Tibial artery (tissue), 4 donors: Measurements from ENCODE around the gene FIGLA.

Experiments used
- DNase-seq, 2 donors: peaks; one replicate each; pipeline ENCODE4 v3.0.0-alpha.2; 2019
- H3K27ac ChIP-seq, 2 donors: fragments of 200-600 bp; sonication (generic) in 1 of 2; 1 replicate in 1 of 2; 2 replicates in 1 of 2; pipeline ENCODE4 v1.5.1; 2018 to 2019; ENCODE audit warnings: mild to moderate bottlenecking in 1 of 2
- H3K27me3 ChIP-seq, 2 donors: fragments of 200-600 bp; sonication (generic) in 1 of 2; one replicate each; pipeline versions ENCODE4 v1.5.1 to v1.6.0; 2016 to 2019
- H3K36me3 ChIP-seq, 3 donors: fragments of 200-600 bp; sonication (generic) in 2 of 3; one replicate each; pipeline ENCODE4 v1.5.1; 2016 to 2019; ENCODE audit warnings: mild to moderate bottlenecking in 2 of 3
- H3K4me1 ChIP-seq, 4 donors: fragments of 200-600 bp; sonication (generic) in 2 of 4; 1 replicate in 3 of 4; 2 replicates in 1 of 4; pipeline ENCODE4 v1.5.1; 2016 to 2019
- H3K4me3 ChIP-seq, 2 donors: fragments of 200-600 bp; sonication (generic) in 1 of 2; 1 replicate in 1 of 2; 2 replicates in 1 of 2; pipeline ENCODE4 v1.5.1; 2018 to 2019; ENCODE audit warnings: mild to moderate bottlenecking in 2 of 2
- H3K9me3 ChIP-seq, 3 donors: fragments of 200-600 bp; sonication (generic) in 1 of 3; one replicate each; pipeline ENCODE4 v1.5.1; 2016 to 2019
- CTCF ChIP-seq, 2 experiments: fragments of 200-600 bp in 1 of 2; fragments of 450-650 bp in 1 of 2; IDR thresholded peaks; one replicate each; pipeline ENCODE4 v1.5.1; 2017 to 2019; ENCODE audit warnings: antibody characterized with exemption in 2 of 2, mild to moderate bottlenecking in 1 of 2, moderate library complexity in 1 of 2
- intact Hi-C: fragments of 100-400 bp; cut with DNase I; formaldehyde crosslinking; loops from one replicate; pipeline ENCODE4 v1.15.0; 2023; ENCODE audit warnings: low total_unique reads

FIGLA gene

GRCh38 chr2:70833246-70833645 lies 42.8 kb upstream of the FIGLA start:
- no peak for TF ChIP-seq CTCF (IDR thresholded peaks at IDR 0.05)
- Histone ChIP-seq H3K27me3 (no peaks in the 10 kb centered on the region), H3K4me3 (no peak overlapping the region), H3K27ac (no peak overlapping the region), H3K36me3 (no peaks in the 10 kb centered on the region), H3K9me3 (no peaks in the 10 kb centered on the region), H3K4me1 (peaks cover 0 to 11% (median 2%) of the 10 kb centered on the region in 4 donors)
- intact Hi-C loops = no loop called here
- no peak for DNase-seq

DNA sequence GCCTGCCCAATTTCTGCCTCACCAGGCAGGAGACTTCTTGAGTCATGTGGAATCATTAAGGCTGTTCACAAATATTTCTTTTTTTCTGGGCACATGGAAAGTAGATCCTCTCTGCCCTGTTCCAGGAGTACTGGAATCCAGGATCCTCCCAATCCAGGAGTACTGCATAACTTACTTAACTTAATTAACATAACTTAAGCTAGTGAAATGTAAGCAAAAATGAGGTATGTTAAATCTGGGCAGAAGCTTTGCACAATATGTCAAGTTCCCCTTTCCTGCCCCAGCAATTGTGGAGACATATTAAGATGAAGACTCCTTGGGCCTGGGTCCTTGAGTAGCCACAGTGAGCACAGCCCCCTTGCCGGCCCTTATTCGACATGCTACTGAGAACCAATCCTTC lies 41.9 kb upstream of the FIGLA start:
- Histone ChIP-seq H3K27ac (no peak overlapping the region), H3K27me3 (no peaks in the 10 kb centered on the region), H3K36me3 (no peaks in the 10 kb centered on the region), H3K4me3 (no peak overlapping the region), H3K4me1 (peaks cover 0 to 11% (median 2%) of the 10 kb centered on the region in 4 donors), H3K9me3 (no peaks in the 10 kb centered on the region)
- intact Hi-C loops = no loop called here
- DNase-seq = no peak
- TF ChIP-seq CTCF (IDR thresholded peaks at IDR 0.05) = no peak

DNA sequence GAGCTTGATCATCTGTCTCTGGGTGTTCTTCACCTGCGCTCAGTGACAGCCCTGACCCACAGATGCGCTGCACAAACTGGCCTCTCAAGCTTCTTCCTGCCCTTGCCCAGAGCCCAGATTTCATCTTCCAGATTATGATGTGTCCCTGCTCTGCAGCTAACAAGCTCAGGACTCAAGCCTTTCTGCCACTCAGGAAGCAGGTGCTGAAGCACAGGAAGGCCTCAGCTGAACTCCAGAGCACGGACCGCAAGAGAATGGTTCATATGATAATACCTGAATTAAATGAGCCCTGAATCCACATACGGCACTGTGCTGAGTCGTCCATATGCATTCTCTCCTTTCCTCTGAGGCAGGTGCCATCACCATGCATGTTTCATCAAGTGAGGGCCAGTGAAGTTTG lies 41.4 kb upstream of the FIGLA start:
- Histone ChIP-seq H3K27ac (no peak overlapping the region), H3K4me1 (peaks cover 0 to 11% (median 2%) of the 10 kb centered on the region in 4 donors), H3K27me3 (no peaks in the 10 kb centered on the region), H3K9me3 (no peaks in the 10 kb centered on the region), H3K4me3 (no peak overlapping the region), H3K36me3 (no peaks in the 10 kb centered on the region)
- intact Hi-C loops = no loop called here
- TF ChIP-seq CTCF (IDR thresholded peaks at IDR 0.05) = no peak
- DNase-seq = no peak

DNA sequence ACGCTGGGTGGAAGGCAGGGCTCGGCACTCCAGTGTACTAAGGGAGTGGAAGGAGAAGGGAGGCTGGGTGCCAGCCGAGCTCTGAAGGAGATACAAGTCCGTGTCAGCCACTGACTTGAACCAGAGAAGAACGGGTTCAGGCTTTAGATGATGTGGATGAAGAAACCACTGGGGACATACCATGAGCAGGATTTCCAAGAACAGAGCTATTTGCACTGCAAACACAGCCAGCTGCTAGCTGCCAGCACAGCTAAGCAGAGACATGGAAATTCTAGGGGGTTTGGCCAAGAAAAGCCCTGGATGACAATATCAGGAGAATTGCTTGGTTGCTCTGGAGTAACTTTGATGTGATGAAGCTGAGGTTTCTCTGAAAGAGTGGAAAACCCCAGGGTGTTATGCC lies 39.9 kb upstream of the FIGLA start:
- DNase-seq = no peak
- Histone ChIP-seq H3K27ac (no peak overlapping the region), H3K27me3 (no peaks in the 10 kb centered on the region), H3K9me3 (no peaks in the 10 kb centered on the region), H3K4me3 (no peak overlapping the region), H3K4me1 (peaks cover 0 to 11% (median 2%) of the 10 kb centered on the region in 4 donors), H3K36me3 (no peaks in the 10 kb centered on the region)
- intact Hi-C loops = no loop called here
- no peak for TF ChIP-seq CTCF (IDR thresholded peaks at IDR 0.05)

GRCh38 chr2:70829916-70830315 lies 39.5 kb upstream of the FIGLA start:
- H3K36me3 ChIP-seq = no peaks in the 10 kb centered on the region
- intact Hi-C loops = no loop called here

More at GRCh38 chr2:70829916-70830315, 39.5 kb upstream of the FIGLA start:
- H3K27ac ChIP-seq = no peak overlapping the region
- peaks cover 0 to 11% (median 2%) of the 10 kb centered on the region in 4 donors for H3K4me1 ChIP-seq
- H3K4me3 ChIP-seq = no peak overlapping the region
- DNase-seq = no peak
- TF ChIP-seq CTCF (IDR thresholded peaks at IDR 0.05) = no peak
- no peaks in the 10 kb centered on the region for H3K9me3 ChIP-seq
- H3K27me3 ChIP-seq = no peaks in the 10 kb centered on the region
